ENCODE data around the gene ADGRV1.
"Not testable (repeated sequence)": the region's sequence is repeated elsewhere in the genome, so short reads cannot be mapped to it uniquely, and the experiment has no call there.

ADGRV1 gene

DNA sequence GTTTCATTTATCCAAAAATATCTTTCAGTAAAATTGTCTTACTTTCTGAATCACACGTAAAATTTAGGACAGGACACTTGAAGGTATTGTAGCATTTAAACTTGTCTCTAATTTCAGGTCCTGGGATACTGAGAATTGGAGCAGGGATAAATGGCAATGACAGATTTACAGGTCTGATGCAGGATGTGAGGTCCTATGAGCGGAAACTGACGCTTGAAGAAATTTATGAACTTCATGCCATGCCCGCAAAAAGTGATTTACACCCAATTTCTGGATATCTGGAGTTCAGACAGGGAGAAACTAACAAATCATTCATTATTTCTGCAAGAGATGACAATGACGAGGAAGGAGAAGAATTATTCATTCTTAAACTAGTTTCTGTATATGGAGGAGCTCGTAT lies 99.2 kb downstream of the ADGRV1 start:
- no peak for DNase-seq

DNA sequence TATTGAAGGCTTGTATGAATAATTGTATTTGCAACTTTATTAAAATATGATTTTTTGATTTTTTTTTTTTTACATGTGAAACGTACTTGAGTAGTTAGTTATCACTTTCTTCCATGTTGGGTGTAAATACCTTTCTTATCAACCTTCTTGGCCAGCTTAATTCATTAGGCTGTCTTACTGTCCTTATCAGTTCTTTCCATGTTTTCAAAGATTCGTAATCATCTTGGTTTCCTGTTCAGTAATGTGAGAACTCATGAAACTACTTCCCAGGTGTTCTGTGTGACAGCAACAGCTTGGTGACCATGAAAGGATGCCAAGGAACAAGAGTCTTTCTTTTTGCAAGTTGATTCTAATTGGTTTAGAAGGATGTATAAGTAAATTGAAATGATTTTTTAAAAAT lies 100.0 kb downstream of the ADGRV1 start:
- DNase-seq, result no peak

DNA sequence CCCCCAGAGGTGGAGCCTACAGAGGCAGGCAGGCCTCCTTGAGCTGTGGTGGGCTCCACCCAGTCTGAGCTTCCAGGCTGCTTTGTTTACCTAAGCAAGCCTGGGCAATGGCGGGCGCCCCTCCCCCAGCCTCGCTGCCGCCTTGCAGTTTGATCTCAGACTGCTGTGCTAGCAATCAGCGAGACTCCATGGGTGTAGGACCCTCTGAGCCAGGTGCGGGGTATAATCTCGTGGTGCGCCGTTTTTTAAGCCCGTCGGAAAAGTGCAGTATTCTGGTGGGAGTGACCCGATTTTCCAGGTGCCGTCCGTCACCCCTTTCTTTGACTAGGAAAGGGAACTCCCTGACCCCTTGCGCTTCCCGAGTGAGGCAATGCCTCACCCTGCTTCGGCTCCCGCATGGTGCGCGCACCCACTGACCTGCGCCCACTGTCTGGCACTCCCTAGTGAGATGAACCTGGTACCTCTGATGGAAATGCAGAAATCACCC lies 109.5 kb downstream of the ADGRV1 start:
- DNase-seq, result not testable (repeated sequence)

DNA sequence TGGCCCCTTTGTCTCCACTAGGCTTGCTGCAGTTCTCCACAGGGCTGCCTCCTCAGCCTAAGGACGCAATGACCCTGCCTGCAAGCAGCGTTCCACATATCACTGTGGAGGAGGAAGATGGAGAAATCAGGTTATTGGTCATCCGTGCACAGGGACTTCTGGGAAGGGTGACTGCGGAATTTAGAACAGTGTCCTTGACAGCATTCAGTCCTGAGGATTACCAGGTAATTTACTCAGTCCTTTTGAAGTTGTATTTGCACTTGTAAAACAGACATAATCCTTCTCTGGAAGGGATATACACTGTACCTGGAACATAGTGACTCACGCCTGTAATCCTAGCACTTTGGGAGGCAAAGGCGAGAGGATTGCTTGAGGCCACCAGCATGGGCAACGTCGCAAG lies 116.6 kb downstream of the ADGRV1 start:
- no peak for DNase-seq

DNA sequence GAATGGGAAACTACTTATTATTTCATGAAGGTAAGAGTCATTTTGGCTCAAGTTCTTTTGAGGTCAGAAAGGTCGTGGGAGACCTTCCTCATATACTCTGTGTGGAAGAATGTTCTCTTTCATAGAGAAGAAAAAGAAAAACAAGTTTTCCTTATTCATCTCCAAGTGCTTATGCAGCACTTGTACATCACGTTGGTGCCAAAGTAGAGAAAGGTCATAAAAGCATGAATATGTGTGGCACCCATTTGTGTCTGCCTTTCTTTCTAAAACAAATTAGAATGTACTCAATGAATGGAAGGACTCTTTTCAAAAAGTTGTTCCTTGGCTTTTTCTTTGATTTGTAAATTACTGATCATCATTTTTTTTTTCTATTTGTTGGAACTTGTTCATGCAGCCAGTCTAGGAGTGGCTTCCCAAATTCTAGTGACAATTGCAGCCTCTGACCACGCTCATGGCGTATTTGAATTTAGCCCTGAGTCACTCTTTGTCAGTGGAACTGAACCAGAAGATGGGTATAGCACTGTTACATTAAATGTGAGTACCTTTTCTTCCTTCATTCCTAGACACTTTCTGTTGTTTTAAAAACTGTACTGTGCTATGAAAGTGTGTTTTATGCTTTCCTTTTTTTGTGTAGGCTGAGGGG lies 122.4 kb downstream of the ADGRV1 start:
- DNase-seq, result no peak

DNA sequence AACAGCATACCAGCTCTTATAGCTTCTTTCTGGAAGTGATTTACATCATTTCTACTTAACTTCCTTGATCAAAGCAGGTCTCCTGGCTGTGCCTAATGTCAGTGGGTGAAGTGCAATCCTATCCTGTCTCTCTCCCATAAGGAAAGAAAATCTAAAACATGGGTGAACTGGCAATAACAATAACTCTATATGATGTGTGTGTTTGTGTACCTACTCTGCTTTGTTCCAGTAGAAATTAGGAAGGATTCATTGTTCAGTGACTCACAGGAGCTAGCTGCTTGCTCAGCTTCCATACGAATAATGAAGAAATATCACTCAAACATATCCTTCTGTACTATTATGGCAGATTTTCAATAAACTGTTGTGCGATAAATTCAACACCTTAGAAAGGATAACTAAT lies 123.7 kb downstream of the ADGRV1 start:
- DNase-seq, result no peak

DNA sequence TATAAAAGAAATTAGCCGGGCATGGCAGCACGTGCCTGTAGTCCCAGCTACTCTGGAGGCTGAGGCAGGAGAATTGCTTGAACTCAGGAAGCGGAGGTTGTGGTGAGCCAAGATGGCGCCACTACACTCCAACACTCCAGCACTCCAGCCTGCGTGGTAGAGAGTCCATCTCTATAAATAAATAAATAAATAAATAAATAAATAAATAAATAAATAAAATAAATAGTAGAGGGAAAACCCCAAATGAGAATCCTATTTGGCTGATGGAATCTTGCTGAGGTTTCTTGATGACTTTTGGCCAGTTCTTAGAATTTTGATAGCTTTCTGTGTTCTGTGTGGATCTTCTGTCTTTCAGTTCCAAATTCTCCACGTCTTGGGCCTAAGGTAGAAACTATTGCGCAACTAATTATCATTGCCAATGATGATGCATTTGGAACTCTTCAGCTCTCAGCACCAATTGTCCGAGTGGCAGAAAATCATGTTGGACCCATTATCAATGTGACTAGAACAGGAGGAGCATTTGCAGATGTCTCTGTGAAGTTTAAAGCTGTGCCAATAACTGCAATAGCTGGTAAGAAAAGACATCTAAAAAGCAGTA lies 126.9 kb downstream of the ADGRV1 start:
- DNase-seq, result no peak

DNA sequence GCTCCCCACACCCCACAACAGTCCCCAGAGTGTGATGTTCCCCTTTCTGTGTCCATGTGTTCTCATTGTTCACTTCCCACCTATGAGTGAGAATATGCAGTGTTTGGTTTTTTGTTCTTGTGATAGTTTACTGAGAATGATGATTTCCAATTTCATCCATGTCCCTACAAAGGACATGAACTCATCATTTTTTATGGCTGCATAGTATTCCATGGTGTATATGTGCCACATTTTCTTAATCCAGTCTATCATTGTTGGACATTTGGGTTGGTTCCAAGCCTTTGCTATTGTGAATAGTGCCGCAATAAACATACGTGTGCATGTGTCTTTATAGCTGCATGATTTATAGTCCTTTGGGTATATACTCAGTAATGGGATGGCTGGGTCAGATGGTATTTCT lies 127.8 kb downstream of the ADGRV1 start:
- not testable (repeated sequence) for DNase-seq

DNA sequence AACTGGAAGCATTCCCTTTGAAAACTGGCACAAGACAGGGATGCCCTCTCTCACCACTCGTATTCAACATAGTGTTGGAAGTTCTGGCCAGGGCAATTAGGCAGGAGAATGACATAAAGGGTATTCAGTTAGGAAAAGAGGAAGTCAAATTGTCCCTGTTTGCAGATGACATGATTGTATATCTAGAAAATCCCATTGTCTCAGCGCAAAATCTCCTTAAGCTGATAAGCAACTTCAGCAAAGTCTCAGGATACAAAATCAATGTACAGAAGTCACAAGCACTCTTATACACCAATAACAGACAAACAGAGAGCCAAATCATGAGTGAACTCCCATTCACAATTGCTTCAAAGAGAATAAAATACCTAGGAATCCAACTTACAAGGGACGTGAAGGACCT lies 128.9 kb downstream of the ADGRV1 start:
- not testable (repeated sequence) for DNase-seq

DNA sequence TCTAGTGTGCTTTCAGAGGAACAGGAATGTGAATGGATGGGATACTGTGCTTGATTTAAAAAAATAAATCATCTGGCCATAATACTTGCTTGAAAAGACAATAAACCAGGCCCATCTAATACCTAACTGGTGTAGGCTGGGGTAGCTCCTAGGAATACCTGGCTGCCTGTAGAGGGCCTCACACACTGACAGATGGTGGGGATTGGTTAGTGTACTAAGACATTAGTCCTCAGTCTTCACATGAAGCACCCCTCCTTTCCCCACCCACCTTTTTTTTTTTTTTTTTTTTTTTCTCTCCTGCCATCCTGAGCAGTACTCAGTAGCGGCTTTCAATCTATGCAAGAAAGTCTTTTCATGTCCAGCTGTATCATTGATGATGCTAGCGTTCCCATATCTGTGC lies 130.5 kb downstream of the ADGRV1 start:
- no peak for DNase-seq

DNA sequence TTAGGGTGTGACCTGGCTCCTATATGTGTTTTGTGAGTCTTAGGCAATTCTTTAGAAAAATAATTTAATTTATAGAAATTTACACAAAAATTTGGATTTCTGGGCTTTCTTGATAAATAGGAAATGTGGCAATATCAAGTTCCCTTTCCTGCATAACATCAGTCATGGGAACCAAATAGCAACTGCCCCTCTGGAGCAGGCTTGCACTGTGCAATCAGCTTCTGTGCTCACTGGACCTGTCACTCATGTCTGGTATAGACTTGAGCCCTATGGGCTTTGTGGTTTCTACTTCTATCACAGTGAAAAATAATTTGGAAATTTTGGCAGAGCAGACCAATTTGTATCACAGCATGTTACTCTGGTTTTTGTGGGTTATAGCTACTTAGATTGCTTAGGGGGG lies 131.7 kb downstream of the ADGRV1 start:
- DNase-seq, result no peak

DNA sequence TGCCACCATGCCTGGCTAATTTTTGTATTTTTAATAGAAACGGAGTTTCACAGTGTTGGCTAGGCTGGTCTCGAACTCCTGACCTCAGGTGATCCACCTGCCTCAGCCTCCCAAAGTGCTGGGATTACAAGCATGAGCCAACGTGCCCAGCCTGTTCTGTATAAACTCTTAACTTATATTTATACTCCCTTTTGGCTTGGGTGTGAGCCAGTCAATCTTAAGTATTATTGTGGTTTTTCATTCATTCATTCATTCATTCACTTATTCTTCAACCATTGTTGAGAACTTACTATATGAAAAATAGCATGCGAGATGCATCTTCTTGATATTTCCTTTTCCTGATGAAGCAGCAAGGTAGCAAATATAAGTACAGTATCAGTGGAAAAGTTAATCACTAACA lies 132.9 kb downstream of the ADGRV1 start:
- no peak for DNase-seq

DNA sequence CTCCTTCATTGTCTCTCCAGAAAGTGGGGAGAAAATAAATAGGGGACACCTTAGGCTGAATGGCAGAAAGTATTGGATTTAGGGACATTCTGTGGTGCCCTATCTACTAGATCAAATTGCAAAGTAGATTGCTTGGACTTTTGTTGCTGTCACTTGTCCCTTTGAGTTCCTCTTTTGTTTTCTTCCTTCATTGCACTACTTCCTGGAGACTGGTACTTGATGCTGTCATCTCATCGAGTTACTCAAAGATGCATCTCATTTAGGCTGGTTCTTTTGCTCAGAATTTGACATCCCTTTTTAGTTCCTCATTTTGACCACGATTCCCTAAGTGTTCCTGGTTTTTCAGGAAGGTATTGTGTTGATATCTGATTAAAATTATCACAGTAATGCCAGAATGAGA lies 137.6 kb downstream of the ADGRV1 start:
- DNase-seq, result no peak

DNA sequence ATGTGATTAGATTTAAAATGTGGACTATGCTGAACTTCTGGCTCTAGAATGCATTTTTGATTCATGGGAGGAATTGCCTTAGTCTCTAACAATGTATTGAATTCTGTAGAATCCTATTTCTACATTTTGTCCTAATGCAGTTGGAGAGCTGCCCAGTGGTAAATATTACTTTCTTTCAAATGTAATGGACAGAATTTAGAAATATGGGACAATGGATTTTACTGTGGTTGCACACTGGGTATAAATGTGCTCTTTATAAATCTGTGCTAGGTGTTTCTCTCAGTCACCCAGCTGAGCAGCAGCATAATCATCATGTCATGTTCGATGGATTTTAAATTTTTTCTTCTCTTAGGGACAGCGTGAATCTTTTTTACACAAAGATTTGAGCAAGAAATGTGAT lies 141.7 kb downstream of the ADGRV1 start:
- no peak for DNase-seq

DNA sequence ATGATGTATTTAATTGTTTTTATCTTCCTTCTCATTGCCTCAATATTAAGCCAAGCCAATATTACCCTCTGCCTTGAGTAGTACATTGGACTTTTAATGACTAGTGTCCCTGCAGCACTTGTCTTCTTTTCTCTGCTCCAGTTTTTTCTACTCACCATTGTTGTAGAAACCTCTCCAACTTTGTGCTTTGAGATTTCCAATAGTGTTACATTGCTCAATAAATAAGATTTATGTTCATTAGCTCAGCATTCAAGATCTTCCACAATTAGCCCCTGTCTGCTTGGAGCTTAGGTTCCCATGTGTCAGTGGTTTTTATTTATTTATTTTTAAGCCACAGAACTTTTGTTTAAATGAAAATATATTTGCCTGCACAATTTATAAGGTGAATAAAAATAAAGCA lies 145.3 kb downstream of the ADGRV1 start:
- no peak for DNase-seq

DNA sequence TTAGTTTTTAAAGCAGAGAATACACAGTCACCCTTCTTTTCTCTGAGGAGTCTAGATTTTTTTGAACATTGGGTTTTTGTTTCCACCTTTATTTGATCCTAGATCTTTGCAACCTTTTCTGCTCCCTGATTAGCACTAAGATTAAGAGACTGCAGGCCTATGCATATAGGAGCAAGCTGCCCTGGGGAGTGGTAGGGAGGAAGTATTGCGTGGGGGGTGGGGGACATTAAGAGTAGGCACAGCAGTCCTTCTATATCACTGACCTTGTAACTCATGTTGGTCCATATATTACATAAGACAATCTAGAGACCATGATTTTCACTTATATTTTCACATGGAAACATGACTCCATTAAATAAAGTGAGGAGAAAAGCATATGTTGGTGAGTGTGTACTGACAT lies 149.1 kb downstream of the ADGRV1 start:
- DNase-seq, result no peak

DNA sequence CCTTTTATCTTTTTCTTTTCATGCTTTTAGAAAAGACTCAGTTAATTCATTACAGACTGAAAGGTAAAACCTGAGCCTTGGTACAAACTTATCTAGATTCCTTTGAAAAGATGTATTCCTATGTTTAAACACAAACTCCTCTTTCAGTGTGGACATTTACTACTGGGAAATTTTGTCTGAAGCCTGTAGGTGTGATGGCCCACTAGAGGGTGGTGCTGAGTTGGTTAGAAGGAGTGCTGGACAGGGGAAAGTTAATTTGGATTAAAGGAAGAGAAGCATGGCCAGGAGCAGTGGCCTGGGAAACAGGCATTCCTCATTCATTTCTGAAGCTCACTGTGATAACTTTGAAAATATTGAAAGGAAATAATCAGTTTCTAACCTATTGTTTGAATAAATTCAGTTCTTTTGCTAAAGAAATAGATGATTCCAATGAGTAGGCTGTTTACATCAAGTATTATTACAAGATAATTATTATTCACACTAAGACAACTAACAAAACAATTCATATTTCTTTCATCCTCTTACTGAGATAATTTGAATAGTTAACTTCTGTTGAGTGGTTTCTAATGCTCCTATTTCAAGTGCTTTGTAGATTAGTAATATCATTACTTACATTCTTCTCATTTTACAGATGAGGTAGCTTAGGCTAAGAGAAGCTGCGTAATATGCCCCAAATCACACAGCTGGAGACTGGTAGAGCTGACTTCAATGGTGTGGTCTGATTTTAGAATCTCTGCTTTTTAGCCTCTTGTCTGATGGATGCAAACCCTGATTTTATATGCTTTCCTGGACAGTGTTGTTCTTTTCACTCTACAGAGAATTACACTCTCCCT lies 150.9 kb downstream of the ADGRV1 start:
- no peak for DNase-seq

DNA sequence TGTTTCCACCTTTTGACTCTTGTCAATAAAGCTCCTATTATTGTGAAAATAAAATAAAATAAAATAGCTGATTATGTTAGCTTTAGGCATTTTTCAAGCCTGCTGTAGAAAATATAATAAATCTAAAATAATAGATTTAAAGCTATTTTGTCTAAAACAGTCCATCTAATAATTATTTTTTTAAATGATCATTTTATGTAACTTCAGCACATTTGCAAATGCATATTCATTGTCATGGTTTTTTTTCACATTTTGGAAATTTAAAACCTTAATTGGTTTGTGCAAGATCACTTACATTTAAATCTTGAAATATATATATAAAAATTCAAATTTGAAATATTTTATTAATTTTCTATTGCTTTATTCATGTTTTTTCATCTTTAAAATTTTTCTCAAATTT lies 159.8 kb downstream of the ADGRV1 start:
- DNase-seq, result no peak

DNA sequence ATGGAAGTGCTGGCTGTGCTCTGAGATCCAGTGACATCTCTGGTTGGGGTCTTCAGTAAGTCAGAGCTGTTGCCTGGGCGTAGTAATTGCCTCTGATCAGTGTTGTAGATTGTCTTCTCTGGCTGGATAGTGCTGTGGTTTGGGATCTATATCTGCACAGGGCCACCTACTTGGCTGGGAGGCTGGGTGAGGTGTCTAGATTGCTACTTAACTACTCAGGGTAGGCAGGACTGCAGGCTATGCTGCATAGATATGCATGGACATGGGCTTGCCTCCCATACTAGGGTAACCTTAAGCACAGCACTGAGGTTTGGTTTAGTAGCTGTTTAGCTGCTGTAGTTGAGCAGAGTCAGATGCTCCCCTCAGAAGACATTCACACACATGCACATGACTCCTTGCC lies 181.0 kb downstream of the ADGRV1 start:
- no peak for DNase-seq

DNA sequence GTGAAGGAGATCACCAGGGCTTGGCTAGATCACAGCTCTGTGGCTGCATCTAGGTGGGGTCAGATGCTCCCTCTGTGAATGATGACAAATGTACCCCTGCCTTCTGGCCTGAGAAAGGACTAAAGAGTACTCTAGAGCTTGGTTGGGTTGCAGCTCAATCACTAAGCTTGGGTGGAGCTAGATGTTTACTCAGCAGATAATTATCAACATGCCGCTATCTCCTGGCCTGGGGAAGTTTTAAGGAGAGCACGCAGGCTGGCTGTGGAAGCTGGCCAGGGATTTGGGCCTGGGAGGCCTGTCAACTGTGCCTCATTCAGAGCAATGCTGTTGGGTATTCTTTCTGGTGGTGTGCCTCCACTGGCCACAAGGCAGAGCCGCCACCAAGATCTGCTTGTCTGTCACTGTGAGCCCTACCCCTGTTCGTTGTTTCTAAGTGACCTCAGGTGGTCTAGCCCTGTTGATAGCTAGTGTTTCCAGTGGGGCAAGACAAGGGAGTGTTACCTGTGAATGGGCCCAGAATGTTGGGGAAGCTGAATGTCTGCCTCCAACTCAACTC lies 181.7 kb downstream of the ADGRV1 start:
- DNase-seq, result no peak

DNA sequence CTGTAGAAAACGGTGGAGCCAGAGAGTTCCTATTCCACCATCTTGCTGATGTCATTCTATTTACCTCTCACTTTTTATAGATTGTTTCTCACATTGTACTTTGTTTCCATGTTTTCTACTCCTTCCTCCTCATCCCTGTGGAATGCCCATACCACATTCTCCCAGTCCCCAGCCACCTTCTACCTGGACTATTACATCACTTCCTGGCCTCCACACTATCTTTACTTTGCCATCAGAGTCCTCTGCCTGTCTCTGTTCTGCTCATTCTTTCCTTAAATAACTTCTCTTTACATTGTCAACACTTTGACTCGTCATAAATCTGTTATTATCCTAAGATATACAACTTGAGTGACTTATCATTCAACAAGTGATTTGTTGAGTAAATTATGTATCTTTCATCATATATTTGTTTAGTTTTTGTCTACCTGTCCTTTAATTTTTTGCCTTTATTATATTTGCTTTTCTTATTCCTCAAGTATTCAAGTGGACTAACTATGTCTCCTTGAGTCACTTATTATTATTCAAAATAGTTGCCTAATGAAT lies 182.5 kb downstream of the ADGRV1 start:
- no peak for DNase-seq

DNA sequence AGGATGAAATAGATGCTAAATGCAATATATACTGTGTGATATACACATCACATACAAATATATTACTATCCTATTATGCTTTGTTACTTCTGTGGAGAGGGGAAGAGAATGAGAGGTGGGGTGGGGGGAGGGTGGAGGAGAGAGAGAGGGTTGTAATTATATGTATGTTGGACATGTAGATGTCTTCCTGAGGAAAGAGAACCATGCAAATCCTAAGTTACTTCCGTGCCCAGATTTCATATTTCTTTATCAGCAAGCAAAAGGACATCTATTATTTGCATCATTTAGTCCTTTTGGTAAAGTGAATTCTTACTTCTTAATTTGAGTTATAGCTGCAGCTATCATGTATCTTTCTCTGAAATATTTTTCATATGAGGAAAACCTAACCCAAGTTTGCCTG lies 187.5 kb downstream of the ADGRV1 start:
- DNase-seq, result no peak

DNA sequence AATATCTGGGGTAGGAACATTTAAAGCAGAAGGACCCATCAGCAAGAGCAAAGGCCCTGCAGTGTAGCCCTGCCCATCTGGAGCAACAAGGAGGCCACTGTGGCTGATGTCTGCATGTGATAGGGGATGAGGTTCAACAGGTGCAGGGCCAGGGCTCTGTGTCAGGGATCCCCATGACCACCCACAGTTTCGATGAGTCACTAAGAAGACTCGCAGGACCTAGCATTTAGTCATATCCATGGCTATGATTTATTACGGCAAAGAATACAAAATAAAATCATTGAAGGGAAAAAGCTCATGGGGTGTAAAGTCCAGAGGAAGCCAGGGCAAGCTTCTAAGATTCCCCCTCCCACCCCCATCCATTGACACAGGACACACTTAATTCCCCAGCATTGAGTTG lies 188.6 kb downstream of the ADGRV1 start:
- DNase-seq, result no peak

DNA sequence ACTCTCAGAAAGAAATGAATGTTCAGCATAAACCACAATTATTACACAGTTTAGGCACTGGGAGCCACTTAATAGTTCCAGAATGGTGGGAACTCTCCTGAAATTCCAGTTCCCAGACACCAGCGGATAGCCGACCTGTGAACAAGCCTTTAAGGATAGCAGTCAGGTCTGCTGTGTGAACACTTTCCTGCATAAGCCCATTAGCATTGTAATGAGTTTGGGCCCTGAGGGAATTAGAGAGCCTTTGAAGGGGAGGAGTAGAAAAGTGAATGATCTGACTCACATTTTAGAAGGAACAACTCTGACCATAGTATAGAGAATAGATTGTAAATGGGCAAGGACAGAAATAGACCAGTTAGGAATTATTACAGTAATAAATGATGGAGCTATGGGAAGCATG lies 189.1 kb downstream of the ADGRV1 start:
- DNase-seq, result no peak
